ENCODE data around the gene BAHCC1.
A peak's percentile ranks its signal among the peaks of the same experiment; 100 is the strongest.

The BAHCC1 gene

GRCh38 chr17:81387100-81388090 lies 7.9 kb upstream of the BAHCC1 start:
- DNase-seq: no peak

GRCh38 chr17:81388091-81388611 lies 7.1 kb upstream of the BAHCC1 start:
- no peak for DNase-seq

- DNase-seq: no peak
Measured at GRCh38 chr17:81388612-81389367, 6.5 kb upstream of the BAHCC1 start.

- no peak for DNase-seq
Measured at GRCh38 chr17:81389585-81389984, 5.7 kb upstream of the BAHCC1 start.

- no peak for DNase-seq
Measured at GRCh38 chr17:81390029-81390872, 5.0 kb upstream of the BAHCC1 start.

GRCh38 chr17:81390873-81391255 lies 4.4 kb upstream of the BAHCC1 start:
- DNase-seq: no peak

- no peak for DNase-seq
Measured at GRCh38 chr17:81391293-81391935, 3.8 kb upstream of the BAHCC1 start.

- DNase-seq: no peak
Measured at GRCh38 chr17:81391936-81392908, 3.0 kb upstream of the BAHCC1 start.

- no peak for DNase-seq
Measured at GRCh38 chr17:81392909-81393654, 2.2 kb upstream of the BAHCC1 start.

- no peak for DNase-seq
Measured at GRCh38 chr17:81393684-81394376, 1.4 kb upstream of the BAHCC1 start.

- no peak for DNase-seq
Measured at GRCh38 chr17:81394377-81394920, 808 bp upstream of the BAHCC1 start.

GRCh38 chr17:81395600-81396277 lies 482 bp downstream of the BAHCC1 start:
- DNase-seq: no peak

- DNase-seq: no peak
Measured at GRCh38 chr17:81396278-81396721, 1.0 kb downstream of the BAHCC1 start.

- peak; percentile 16 for DNase-seq
Measured at GRCh38 chr17:81396722-81397313, 1.6 kb downstream of the BAHCC1 start.

- no peak for DNase-seq
Measured at GRCh38 chr17:81397314-81398175, 2.3 kb downstream of the BAHCC1 start.

- no peak for DNase-seq
Measured at GRCh38 chr17:81398176-81398831, 3.0 kb downstream of the BAHCC1 start.

Measured in activated effector memory CD4-positive, alpha-beta T cell treated with Interleukin-2 at 50 U/mL for 16 hours (primary cell).